ENCODE results near the gene GALC.

GALC gene

GRCh38 chr14:88005978-88006851 is 13.2 kb upstream of the GALC start:
- no peak for FAIRE-seq

GRCh38 chr14:88005050-88005481 is 12.1 kb upstream of the GALC start, which contains the start of gene GPR65:
Gene GPR65, plus strand, starts transcription at chr14:88005135. Its CDS starts 5,713 bp downstream, at chr14:88010848.
- no peak for FAIRE-seq

- FAIRE-seq = no peak
These were observed 11.6 kb upstream of the GALC start for GRCh38 chr14:88004506-88005036.

- peak; percentile 61 for FAIRE-seq
These were observed 10.4 kb upstream of the GALC start for GRCh38 chr14:88003425-88003824.

GRCh38 chr14:88002421-88003075 is 9.6 kb upstream of the GALC start:
- no peak for FAIRE-seq

- FAIRE-seq = no peak
These were observed 6.3 kb upstream of the GALC start for GRCh38 chr14:87999277-87999676.

GRCh38 chr14:87998482-87998881 is 5.5 kb upstream of the GALC start:
- FAIRE-seq = no peak

- no peak for FAIRE-seq
These were observed 3.3 kb upstream of the GALC start for GRCh38 chr14:87996291-87996592.

- no peak for FAIRE-seq
These were observed 2.7 kb upstream of the GALC start for GRCh38 chr14:87995500-87996290.

- no peak for FAIRE-seq
These were observed 2.0 kb upstream of the GALC start for GRCh38 chr14:87994974-87995373.

GRCh38 chr14:87992346-87992717 is 650 bp downstream of the GALC start:
- FAIRE-seq = no peak

GRCh38 chr14:87990682-87991081 is 2.3 kb downstream of the GALC start:
- no peak for FAIRE-seq

- no peak for FAIRE-seq
These were observed 3.1 kb downstream of the GALC start for GRCh38 chr14:87989956-87990299.

- FAIRE-seq = no peak
These were observed 3.6 kb downstream of the GALC start for GRCh38 chr14:87989221-87989955.

GRCh38 chr14:87979689-87980088 is 13.3 kb downstream of the GALC start:
- FAIRE-seq = no peak

GRCh38 chr14:87975636-87976035 is 17.3 kb downstream of the GALC start:
- no peak for FAIRE-seq

- no peak for FAIRE-seq
These were observed 22.0 kb downstream of the GALC start for GRCh38 chr14:87971010-87971409.

GRCh38 chr14:87967496-87967895 is 25.5 kb downstream of the GALC start:
- FAIRE-seq = no peak

- no peak for FAIRE-seq
These were observed 26.2 kb downstream of the GALC start for GRCh38 chr14:87966816-87967215.

GRCh38 chr14:87961246-87961645 is 31.7 kb downstream of the GALC start:
- no peak for FAIRE-seq

GRCh38 chr14:87960013-87960787 is 32.8 kb downstream of the GALC start:
- FAIRE-seq = no peak

- no peak for FAIRE-seq
These were observed 37.5 kb downstream of the GALC start for GRCh38 chr14:87955501-87955900.
